ENCODE data around the gene MYOM3. TPM values are rescaled to one million over a fixed set of nuclear protein-coding genes. Genes with fewer than 3 reads are reported as not detected.

Gene MYOM3
- total and polyA plus RNA-seq, 8 donors, result 0.12 to 1.8 (median 0.18) TPM; not detected in 1

- DNase-seq, result no peak
- no peaks in the 10 kb centered on the region for H3K9me3 ChIP-seq
- no peaks in the 10 kb centered on the region for H3K36me3 ChIP-seq
- no peak overlapping the region for H3K27ac ChIP-seq
- H3K4me3 ChIP-seq, result no peak overlapping the region
- TF ChIP-seq EP300 (IDR thresholded peaks at IDR 0.05) (no peak), POLR2AphosphoS5 (IDR thresholded peaks at IDR 0.05) (no peak), POLR2A (IDR thresholded peaks at IDR 0.05) (no peak)
- TF ChIP-seq, protein P1, sequence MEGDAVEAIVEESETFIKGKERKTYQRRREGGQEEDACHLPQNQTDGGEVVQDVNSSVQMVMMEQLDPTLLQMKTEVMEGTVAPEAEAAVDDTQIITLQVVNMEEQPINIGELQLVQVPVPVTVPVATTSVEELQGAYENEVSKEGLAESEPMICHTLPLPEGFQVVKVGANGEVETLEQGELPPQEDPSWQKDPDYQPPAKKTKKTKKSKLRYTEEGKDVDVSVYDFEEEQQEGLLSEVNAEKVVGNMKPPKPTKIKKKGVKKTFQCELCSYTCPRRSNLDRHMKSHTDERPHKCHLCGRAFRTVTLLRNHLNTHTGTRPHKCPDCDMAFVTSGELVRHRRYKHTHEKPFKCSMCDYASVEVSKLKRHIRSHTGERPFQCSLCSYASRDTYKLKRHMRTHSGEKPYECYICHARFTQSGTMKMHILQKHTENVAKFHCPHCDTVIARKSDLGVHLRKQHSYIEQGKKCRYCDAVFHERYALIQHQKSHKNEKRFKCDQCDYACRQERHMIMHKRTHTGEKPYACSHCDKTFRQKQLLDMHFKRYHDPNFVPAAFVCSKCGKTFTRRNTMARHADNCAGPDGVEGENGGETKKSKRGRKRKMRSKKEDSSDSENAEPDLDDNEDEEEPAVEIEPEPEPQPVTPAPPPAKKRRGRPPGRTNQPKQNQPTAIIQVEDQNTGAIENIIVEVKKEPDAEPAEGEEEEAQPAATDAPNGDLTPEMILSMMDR (IDR thresholded peaks at IDR 0.05), result no peak
- H3K27me3 ChIP-seq, result no peaks in the 10 kb centered on the region
- intact Hi-C loops (cut with DNase I; ENCODE audit: low total_unique reads), result no loop called here
- peaks cover 0 to 22% (median 11%) of the 10 kb centered on the region in 4 donors for H3K4me1 ChIP-seq
Measured at GRCh38 chr1:24007079-24007478, 104.9 kb downstream of the MYOM3 start.

Other genes with a start within 250 kb of the MYOM3 start
- gene FUCA1, start 243.8 kb downstream of the MYOM3 start, total RNA-seq, result 10 to 100 TPM in 3 of 5 donors, 1 to 10 TPM in 2; 4.1 to 80.0 (median 29.0) TPM
- gene FUCA1, start 243.8 kb downstream of the MYOM3 start, polyA plus RNA-seq, result 10 to 100 TPM; 12.4 to 27.3 (median 18.6) TPM
- gene CNR2, start 198.8 kb downstream of the MYOM3 start, total RNA-seq, result under 1 TPM in 1 of 5 donors, not detected in 4; 0.18 TPM
- under 1 TPM in 1 of 3 donors, not detected in 2; 0.23 TPM for gene CNR2, start 198.8 kb downstream of the MYOM3 start, polyA plus RNA-seq
- 100 to 1,000 TPM in 1 of 5 donors, 10 to 100 TPM in 4; 38.5 to 181 (median 66.6) TPM for gene PNRC2, start 152.3 kb downstream of the MYOM3 start, total RNA-seq
- 100 to 1,000 TPM in 2 of 3 donors, 10 to 100 TPM in 1; 59.3 to 172 (median 103) TPM for gene PNRC2, start 152.3 kb downstream of the MYOM3 start, polyA plus RNA-seq
- gene SRSF10, start 131.8 kb downstream of the MYOM3 start, total RNA-seq, result 100 to 1,000 TPM in 4 of 5 donors, 10 to 100 TPM in 1; 60.7 to 285 (median 136) TPM
- gene SRSF10, start 131.8 kb downstream of the MYOM3 start, polyA plus RNA-seq, result 10 to 100 TPM; 41.7 to 54.9 (median 43.3) TPM
- 1 to 10 TPM in 3 of 5 donors, under 1 TPM in 1, not detected in 1; 0.43 to 4.1 (median 2.0) TPM for gene IL22RA1, start 31.0 kb upstream of the MYOM3 start, total RNA-seq
- 1 to 10 TPM; 1.2 to 2.1 (median 1.4) TPM for gene IL22RA1, start 31.0 kb upstream of the MYOM3 start, polyA plus RNA-seq
- gene IFNLR1, start 75.2 kb upstream of the MYOM3 start, total RNA-seq, result 1 to 10 TPM in 3 of 5 donors, under 1 TPM in 1, not detected in 1; 0.45 to 6.1 (median 4.2) TPM
- gene IFNLR1, start 75.2 kb upstream of the MYOM3 start, polyA plus RNA-seq, result 1 to 10 TPM in 1 of 3 donors, under 1 TPM in 2; 0.31 to 1.1 (median 0.87) TPM
- gene GRHL3, start 207.2 kb upstream of the MYOM3 start, total RNA-seq, result under 1 TPM in 1 of 5 donors, not detected in 4; 0.73 TPM
- gene GRHL3, start 207.2 kb upstream of the MYOM3 start, polyA plus RNA-seq, result 10 to 100 TPM in 1 of 3 donors, under 1 TPM in 2; 0.19 to 13.9 (median 0.61) TPM

All from stomach (tissue), 9 donors.